ENCODE results near the gene LIN9. TPM values are rescaled to one million over a fixed set of nuclear protein-coding genes. Genes with fewer than 3 reads are reported as not detected.
"Not testable (repeated sequence)": the region's sequence is repeated elsewhere in the genome, so short reads cannot be mapped to it uniquely, and the experiment has no call there.

LIN9 gene
- total RNA-seq, 4 donors from 2014 or later, result 0.59 to 15.1 (median 3.9) TPM

GRCh38 chr1:226268421-226269124 is 40.4 kb downstream of the LIN9 start:
- no peaks in the 10 kb centered on the region for H3K36me3 ChIP-seq
- H3K4me1 ChIP-seq, result no peaks in the 10 kb centered on the region
- intact Hi-C loops (cut with DNase I; ENCODE audit: low total_unique reads), result no loop called here
- no peaks in the 10 kb centered on the region for H3K27me3 ChIP-seq
- no peaks in the 10 kb centered on the region for H3K9me3 ChIP-seq
- H3K4me3 ChIP-seq, result no peak overlapping the region
- DNase-seq, result no peak
- TF ChIP-seq POLR2A (IDR thresholded peaks at IDR 0.05), result no peak
- TF ChIP-seq CTCF (IDR thresholded peaks at IDR 0.05), result no peak
- no peak overlapping the region for H3K27ac ChIP-seq

DNA sequence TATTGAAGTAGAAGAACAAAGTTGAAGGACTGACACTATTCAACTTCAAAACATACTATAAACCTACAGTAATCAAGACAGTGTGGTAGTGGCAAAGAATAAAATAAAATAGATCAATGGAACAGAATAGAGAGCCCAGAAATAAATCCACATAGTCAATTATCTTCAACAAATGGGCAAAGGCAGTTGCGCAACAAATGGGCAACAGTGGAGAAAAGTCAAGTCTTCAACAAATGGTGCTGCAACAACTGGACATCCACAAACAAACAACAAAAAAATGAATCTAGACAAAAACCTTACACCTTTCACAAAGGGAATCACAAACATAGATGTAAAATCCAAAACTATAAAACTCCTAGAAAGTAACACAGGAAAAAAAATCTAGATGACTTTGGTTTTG is 47.1 kb downstream of the LIN9 start:
- Histone ChIP-seq H3K27me3 (no peaks in the 10 kb centered on the region), H3K9me3 (no peaks in the 10 kb centered on the region), H3K4me3 (no peak overlapping the region), H3K36me3 (no peaks in the 10 kb centered on the region), H3K27ac (no peak overlapping the region), H3K4me1 (no peaks in the 10 kb centered on the region)
- intact Hi-C loops (cut with DNase I; ENCODE audit: low total_unique reads), result no loop called here
- TF ChIP-seq POLR2A (IDR thresholded peaks at IDR 0.05) (no peak), CTCF (IDR thresholded peaks at IDR 0.05) (no peak)
- DNase-seq, result no peak

DNA sequence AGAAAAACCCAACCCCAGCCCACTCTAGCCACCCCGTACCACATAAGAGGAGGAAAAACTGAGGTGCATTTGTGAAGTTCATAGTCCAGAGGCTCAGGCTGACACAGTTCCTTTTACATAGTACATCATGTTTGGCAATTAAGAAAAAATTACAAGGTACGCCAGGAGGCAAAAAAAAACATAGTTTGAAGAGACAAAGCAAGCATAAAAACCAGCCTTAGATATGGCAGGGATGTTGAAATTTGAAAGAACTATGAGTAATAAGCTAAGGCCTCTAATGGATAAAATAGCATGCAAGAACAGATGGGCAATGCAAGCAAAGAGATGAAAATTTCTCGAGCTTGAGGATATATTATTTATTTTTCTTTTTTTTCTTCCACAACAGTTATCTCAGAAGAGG is 53.6 kb downstream of the LIN9 start:
- TF ChIP-seq CTCF (IDR thresholded peaks at IDR 0.05) (no peak), POLR2A (IDR thresholded peaks at IDR 0.05) (no peak)
- no peaks in the 10 kb centered on the region for H3K4me1 ChIP-seq
- H3K27me3 ChIP-seq, result no peaks in the 10 kb centered on the region
- intact Hi-C loops (cut with DNase I; ENCODE audit: low total_unique reads), result no loop called here
- no peaks in the 10 kb centered on the region for H3K9me3 ChIP-seq
- no peak overlapping the region for H3K4me3 ChIP-seq
- no peak overlapping the region for H3K27ac ChIP-seq
- no peak for DNase-seq
- no peaks in the 10 kb centered on the region for H3K36me3 ChIP-seq

- Histone ChIP-seq H3K36me3 (no peaks in the 10 kb centered on the region), H3K9me3 (no peaks in the 10 kb centered on the region), H3K4me3 (no peak overlapping the region), H3K4me1 (no peaks in the 10 kb centered on the region), H3K27me3 (no peaks in the 10 kb centered on the region), H3K27ac (no peak overlapping the region)
- TF ChIP-seq POLR2A (IDR thresholded peaks at IDR 0.05) (no peak), CTCF (IDR thresholded peaks at IDR 0.05) (no peak)
- DNase-seq, result no peak
- intact Hi-C loops (cut with DNase I; ENCODE audit: low total_unique reads), result no loop called here
These were observed 55.0 kb downstream of the LIN9 start for GRCh38 chr1:226253933-226254332.

DNA sequence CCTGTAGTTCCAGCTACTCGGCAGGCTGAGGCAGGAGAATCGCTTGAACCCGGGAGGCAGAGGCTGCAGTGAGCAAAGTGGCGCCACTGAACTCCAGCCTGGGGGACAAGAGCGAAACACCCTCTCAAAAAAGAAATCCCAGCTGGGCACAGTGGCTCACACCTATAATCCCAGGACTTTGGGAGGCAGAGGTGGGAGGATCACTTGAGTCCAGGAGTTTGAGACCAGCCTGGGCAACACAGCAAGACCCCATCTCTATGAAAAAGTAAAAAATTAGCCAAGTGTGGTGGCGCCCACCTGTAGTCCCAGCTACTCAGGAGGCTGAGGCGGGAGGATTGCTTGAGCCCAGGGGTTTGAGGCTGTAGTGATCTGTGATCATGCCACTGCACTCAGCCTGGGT is 56.1 kb downstream of the LIN9 start:
- H3K4me1 ChIP-seq; H3K27me3 ChIP-seq; H3K36me3 ChIP-seq; H3K27ac ChIP-seq; DNase-seq; H3K9me3 ChIP-seq; intact Hi-C loops (cut with DNase I; ENCODE audit: low total_unique reads); H3K4me3 ChIP-seq: not testable (repeated sequence)

DNA sequence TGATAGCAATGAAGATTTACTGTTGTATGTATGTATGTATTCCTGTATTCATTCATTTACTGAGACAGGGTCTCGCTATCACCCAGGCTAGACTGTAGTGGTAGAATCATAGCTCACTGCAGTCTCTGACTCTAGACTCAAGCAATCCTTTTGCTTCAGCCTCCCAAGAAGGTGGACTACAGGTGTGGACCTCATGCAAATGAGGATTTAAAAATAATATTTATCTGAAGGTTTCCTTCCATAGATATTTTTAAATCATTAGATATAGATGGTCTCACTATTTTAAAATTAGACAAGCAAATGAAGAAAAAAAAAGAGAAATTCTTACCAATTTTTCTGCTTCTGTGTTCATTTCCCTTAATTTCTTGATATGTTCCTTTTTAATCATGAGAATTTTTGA is 58.5 kb downstream of the LIN9 start:
- Histone ChIP-seq H3K27me3 (no peaks in the 10 kb centered on the region), H3K4me3 (no peak overlapping the region), H3K36me3 (peaks cover 0 to 3% of the 10 kb centered on the region in 2 donors), H3K4me1 (no peaks in the 10 kb centered on the region), H3K27ac (no peak overlapping the region), H3K9me3 (no peaks in the 10 kb centered on the region)
- DNase-seq, result no peak
- intact Hi-C loops (cut with DNase I; ENCODE audit: low total_unique reads), result no loop called here
- TF ChIP-seq POLR2A (IDR thresholded peaks at IDR 0.05), result no peak
- no peak for TF ChIP-seq CTCF (IDR thresholded peaks at IDR 0.05)
